GM12878 (cell line): ENCODE measurements around the gene PRG3. TPM values are rescaled to one million over a fixed set of nuclear protein-coding genes. Genes with fewer than 3 reads are reported as not detected.

Source experiments
- ATAC-seq: fragments of 200-7000 bp; cut with Tn5 transposase; 3 replicates; pipeline ENCODE4 v1.9.1; 2020; ENCODE audit warnings: mild to moderate bottlenecking, moderate library complexity
- BruUV-seq: library from RNA; stranded (reverse); fragments of 400-500 nt; replicated peaks from 2 replicates; lab custom pipeline; 2021; lab: Mats Ljungman, UMichigan
- CTCF ChIA-PET: fragments of 300-600 bp; sonication (Branson Sonifier 250); formaldehyde crosslinking; extraction: SDS; loops from one replicate; lab custom pipeline; 2021; ENCODE audit warnings: inconsistent platforms; lab: Yijun Ruan, JAX
- POLR2A ChIA-PET: fragments of 350-600 bp; formaldehyde crosslinking; extraction: SDS; loops from one replicate; lab custom pipeline; 2021; ENCODE audit warnings: inconsistent platforms; lab: Charles Lee
- RAD21 ChIA-PET: fragments of 300-600 bp; sonication (Branson Sonifier 250); formaldehyde crosslinking; loops from one replicate; lab custom pipeline; 2023; ENCODE audit warnings: antibody characterized with exemption; ENCODE audit not compliant: unreplicated experiment; lab: Charles Lee
- SMC1A ChIA-PET: fragments of 300-600 bp; sonication (Branson Sonifier 250); formaldehyde crosslinking; loops from one replicate; lab custom pipeline; 2023; ENCODE audit not compliant: unreplicated experiment, uncharacterized antibody; lab: Charles Lee
- DNase-seq: peaks from one replicate; pipeline ENCODE4 v3.0.0-alpha.2; 2011; ENCODE audit warnings: low read depth, low spot score
- FAIRE-seq: peaks from 3 replicates; lab custom pipeline; 2011; peaks lifted over from hg19 to GRCh38; lab: Jason Lieb, UNC
- H2AFZ ChIP-seq: 2 replicates; pipeline ENCODE4 v1.6.0; 2011; ENCODE audit warnings: low read depth, low read length, control low read depth; ENCODE audit not compliant: control insufficient read depth
- H3K27ac ChIP-seq: 2 replicates; pipeline ENCODE4 v1.5.1; 2011; ENCODE audit warnings: control low read depth; ENCODE audit not compliant: control insufficient read depth, insufficient read depth
- H3K27me3 ChIP-seq, 2 experiments: replicated peaks in 1 of 2; 2 replicates each; pipeline versions ENCODE4 v1.6.0 to v1.6.1; 2011; ENCODE audit warnings: low read length in 1 of 2; ENCODE audit not compliant: control insufficient read depth in 2 of 2, insufficient read depth in 2 of 2
- H3K36me3 ChIP-seq, 2 experiments: 2 replicates each; pipeline ENCODE4 v1.5.1; 2011; ENCODE audit warnings: low read length in 1 of 2; ENCODE audit not compliant: control insufficient read depth in 2 of 2, insufficient read depth in 2 of 2
- H3K4me1 ChIP-seq: 2 replicates; pipeline ENCODE4 v1.6.1; 2011; ENCODE audit warnings: mild to moderate bottlenecking, low read length, moderate library complexity, mixed read lengths; ENCODE audit not compliant: control insufficient read depth, insufficient read depth
- H3K4me2 ChIP-seq: 2 replicates; pipeline ENCODE4 v1.6.0; 2011; ENCODE audit warnings: control low read depth; ENCODE audit not compliant: control insufficient read depth, insufficient read depth
- H3K4me3 ChIP-seq: fragments of 200-600 bp; sonication (generic); 2 replicates; pipeline ENCODE4 v1.5.1; 2016
- H3K79me2 ChIP-seq: 2 replicates; pipeline ENCODE4 v1.6.0; 2011; ENCODE audit warnings: low read length; ENCODE audit not compliant: control insufficient read depth, insufficient read depth
- H3K9ac ChIP-seq: 2 replicates; pipeline ENCODE4 v1.8.0; 2011; ENCODE audit warnings: low read length, control low read depth, mixed read lengths; ENCODE audit not compliant: control insufficient read depth, insufficient read depth
- H3K9me3 ChIP-seq: replicated peaks from 3 replicates; pipeline ENCODE4 v1.5.1; 2011; ENCODE audit warnings: mild to moderate bottlenecking, low read length; ENCODE audit not compliant: control insufficient read depth, insufficient read depth
- H4K20me1 ChIP-seq: 2 replicates; pipeline ENCODE4 v1.6.0; 2011; ENCODE audit not compliant: control insufficient read depth, insufficient read depth
- ATF2 ChIP-seq: IDR thresholded peaks from 2 replicates; pipeline ENCODE4 v1.6.1; 2012; ENCODE audit warnings: low read length, inconsistent platforms
- EP300 ChIP-seq, 2 experiments: fragments of 150-350 bp in 1 of 2; IDR thresholded peaks; 2 replicates each; pipeline ENCODE4 v1.6.1; 2011 to 2012; ENCODE audit warnings: low read depth in 2 of 2, low read length in 2 of 2, borderline replicate concordance in 1 of 2, improper control_type of control experiment in 1 of 2, inconsistent platforms in 1 of 2; ENCODE audit not compliant: control insufficient read depth in 1 of 2
- EZH2 ChIP-seq: IDR thresholded peaks from 2 replicates; pipeline ENCODE4 v1.6.1; 2012; ENCODE audit warnings: low read depth, mild to moderate bottlenecking, control low read depth, inconsistent platforms, low read length, borderline replicate concordance; ENCODE audit not compliant: control insufficient read depth
- FOXK2 ChIP-seq: fragments of 450-650 bp; IDR thresholded peaks from 2 replicates; pipeline ENCODE4 v1.6.1; 2017; ENCODE audit warnings: mild to moderate bottlenecking, moderate library complexity
- MAX ChIP-seq: IDR thresholded peaks from 2 replicates; pipeline ENCODE4 v1.6.1; 2012; ENCODE audit warnings: low read depth, low read length, improper control_type of control experiment
- NR2C2 ChIP-seq: IDR thresholded peaks from 2 replicates; pipeline ENCODE4 v1.6.1; 2011; ENCODE audit warnings: borderline replicate concordance, low read depth; ENCODE audit not compliant: control insufficient read depth, insufficient read length
- PML ChIP-seq: IDR thresholded peaks from 2 replicates; pipeline ENCODE4 v1.6.1; 2012; ENCODE audit warnings: low read length, inconsistent platforms
- RELB ChIP-seq: fragments of 450-650 bp; IDR thresholded peaks from 2 replicates; pipeline ENCODE4 v1.6.1; 2017; ENCODE audit warnings: low read depth, mild to moderate bottlenecking, moderate library complexity
- SIN3A ChIP-seq: IDR thresholded peaks from 2 replicates; pipeline ENCODE4 v1.6.1; 2012; ENCODE audit warnings: low read depth, low read length, improper control_type of control experiment
- SMAD5 ChIP-seq: IDR thresholded peaks from 2 replicates; pipeline ENCODE4 v1.6.1; 2016; ENCODE audit warnings: antibody characterized with exemption, low read depth
- ZBTB4 ChIP-seq: fragments of 450-650 bp; formaldehyde crosslinking; IDR thresholded peaks from 2 replicates; pipeline ENCODE4 v1.4.0; 2022; ENCODE audit warnings: mild to moderate bottlenecking, moderate library complexity
- WGBS: methylation state at CpG from one replicate; pipeline ENCODE4 v1.1.6; 2016; ENCODE audit warnings: low lambda C conversion rate; ENCODE audit not compliant: insufficient replicate concordance, insufficient coverage; ENCODE audit errors: missing lambda C conversion rate; 5-methylcytosine and 5-hydroxymethylcytosine counted together
- in situ Hi-C: fragments of 300-500 bp; cut with MboI; formaldehyde crosslinking; loops from 9 replicates; pipeline ENCODE4 v1.14.3; 2018; ENCODE audit warnings: mixed read lengths
- intact Hi-C: fragments of 100-400 bp; cut with micrococcal nuclease; formaldehyde crosslinking; loops from one replicate; pipeline ENCODE4 v1.14.2; 2022; ENCODE audit not compliant: unreplicated experiment
- polyA plus RNA-seq, 11 experiments: library from polyadenylated mRNA; depleted of rRNA in 4 of 11; unstranded in 6 of 11; stranded (reverse) in 5 of 11; fragments of >200 nt; fragmentation: Nextera tagmentation in 4 of 11; fragmentation: Illumina TruSeq in 1 of 11; extraction: Ambion mirVana in 4 of 11; extraction: Trizol in 1 of 11; gene quantifications; 1 replicate in 1 of 11; 2 replicates in 10 of 11; pipeline versions ENCODE4 v1.2.1 to v1.2.3, GENCODE V29; 2011 to 2016; ENCODE audit warnings: inconsistent platforms in 2 of 11, missing spikeins in 2 of 11, low read depth in 1 of 11
- total RNA-seq, 4 experiments: library from RNA; depleted of rRNA in 3 of 4; stranded (reverse); fragments of >200 nt in 3 of 4; fragmentation: Illumina TruSeq in 1 of 4; extraction: Trizol in 1 of 4; gene quantifications; 2 replicates each; pipeline versions ENCODE4 v1.2.1 to v1.2.3, GENCODE V29; 2013 to 2021

PRG3 gene
- total and polyA plus RNA-seq, 10 of the 15 experiments (the other 5 are each of a cell fraction or from before 2014, with no cell fraction given), result not detected

GRCh38 chr11:57425565-57426438 is 44.9 kb upstream of the PRG3 start:
- H3K27ac ChIP-seq, result peak overlapping the region; percentile 97
- peak overlapping the region; percentile 88 for H3K4me3 ChIP-seq
- no peaks in the 10 kb centered on the region for H3K9me3 ChIP-seq
- TSS peak; percentile 62 for BruUV-seq
- peak overlapping the region; percentile 94 for H3K9ac ChIP-seq
- peaks cover 37% of the 10 kb centered on the region for H3K4me1 ChIP-seq
- H3K4me2 ChIP-seq, result peak overlapping the region; percentile 99
- H2AFZ ChIP-seq, result peak overlapping the region; percentile 9
- WGBS, result 6% methylated on average over 15 of the region's 15 CpGs
- intact Hi-C loops (loop anchor here (1.0 to 5.0 kb wide), 3 partner anchors 20 to 231 kb away; partner anchors contain the start of gene CLP1), in situ Hi-C loops (no loop called here)
- H3K36me3 ChIP-seq, result peaks cover 12 to 17% of the 10 kb centered on the region in 2 experiments
- ChIA-PET POLR2A (interaction anchor here (0.6 to 3.3 kb wide), 6 partner anchors 9 to 102 kb away, joined by 3 to 22 read pairs (median 7); partner anchors contain the start of gene TNKS1BP1), RAD21 (interaction anchor here (1.2 to 3.3 kb wide), 5 partner anchors 19 to 100 kb away, joined by 3 to 21 read pairs (median 6); no protein-coding TSS in a partner anchor), SMC1A (interaction anchor here (1.2 to 1.5 kb wide), 4 partner anchors 21 to 49 kb away, joined by 3 to 5 read pairs (median 4); no protein-coding TSS in a partner anchor), CTCF (interaction anchor here (1.1 to 3.9 kb wide), 6 partner anchors 9 to 101 kb away, joined by 3 to 15 read pairs (median 6); no protein-coding TSS in a partner anchor)
- ATAC-seq (peak; percentile 3), FAIRE-seq (no peak), DNase-seq (no peak)
- H4K20me1 ChIP-seq, result no peaks in the 10 kb centered on the region
- no peaks in the 10 kb centered on the region for H3K27me3 ChIP-seq
- peaks cover 61% of the 10 kb centered on the region for H3K79me2 ChIP-seq
- TF ChIP-seq PML (no peak), RELB (no peak), FOXK2 (no peak), ATF2 (no peak), ZBTB4 (CRISPR knock-in tag) (no peak), SIN3A (0 out of 2 replicates have a peak, but pooled peaks have one; percentile 39), NR2C2 (no peak), MAX (peak; percentile 66), EZH2 (no peak), EP300 (IDR thresholded peaks at IDR 0.05; ENCODE audit: borderline replicate concordance in 1 of 2, control insufficient read depth in 1 of 2, low read depth in 2 of 2, low read length in 2 of 2) (no peak), SMAD5 (no peak; the same call in 1 of the 2 replicates)
